SK-N-SH treated with all-trans-retinoic acid at 6 μM for 48 hours (cell line): ENCODE results near the gene RBM18.

ENCODE experiments used
- ATAC-seq: fragments of 200-7000 bp; cut with Tn5 transposase; 3 replicates; pipeline ENCODE4 v1.9.1; 2020; ENCODE audit warnings: mild to moderate bottlenecking, moderate library complexity
- ARNTL ChIP-seq: fragments of 450-650 bp; formaldehyde crosslinking; IDR thresholded peaks from 2 replicates; pipeline ENCODE4 v1.5.0; 2020; ENCODE audit warnings: low read depth, mild to moderate bottlenecking, moderate library complexity, borderline replicate concordance
- BACH2 ChIP-seq: fragments of 250-450 bp; sonication (Bioruptor Pico); IDR thresholded peaks from 2 replicates; pipeline ENCODE4 v1.9.0; 2021; ENCODE audit warnings: mild to moderate bottlenecking, borderline replicate concordance
- CSDC2 ChIP-seq: fragments of 250-450 bp; sonication (Bioruptor Pico); IDR thresholded peaks from 2 replicates; pipeline ENCODE4 v1.5.0; 2020; ENCODE audit warnings: mild to moderate bottlenecking, moderate library complexity
- ESRRG ChIP-seq: fragments of 250-450 bp; sonication (Bioruptor Pico); IDR thresholded peaks from 2 replicates; pipeline ENCODE4 v1.6.1; 2021; ENCODE audit warnings: mild to moderate bottlenecking
- GLIS3 ChIP-seq: fragments of 250-450 bp; sonication (Bioruptor Pico); IDR thresholded peaks from 2 replicates; pipeline ENCODE4 v1.5.0; 2020; ENCODE audit warnings: mild to moderate bottlenecking, moderate library complexity
- ISL1 ChIP-seq: fragments of 250-450 bp; sonication (Bioruptor Pico); IDR thresholded peaks from 2 replicates; pipeline ENCODE4 v2.1.2; 2022; ENCODE audit warnings: mild to moderate bottlenecking, moderate library complexity
- OSR1 ChIP-seq: fragments of 250-450 bp; sonication (Bioruptor Pico); IDR thresholded peaks from 2 replicates; pipeline ENCODE4 v1.8.0; 2022; ENCODE audit warnings: moderate library complexity, mild to moderate bottlenecking, inconsistent platforms
- PPARA ChIP-seq: fragments of 250-450 bp; sonication (Bioruptor Pico); IDR thresholded peaks from 2 replicates; pipeline ENCODE4 v1.5.0; 2020; ENCODE audit warnings: mild to moderate bottlenecking, borderline replicate concordance
- RARB ChIP-seq: fragments of 250-450 bp; sonication (Bioruptor Pico); IDR thresholded peaks from 2 replicates; pipeline ENCODE4 v1.8.0; 2021; ENCODE audit warnings: mild to moderate bottlenecking, moderate library complexity
- SNAI2 ChIP-seq: fragments of 250-450 bp; sonication (Bioruptor Pico); IDR thresholded peaks from 2 replicates; pipeline ENCODE4 v1.5.0; 2020; ENCODE audit warnings: mild to moderate bottlenecking, moderate library complexity
- TCF4 ChIP-seq: fragments of 250-450 bp; sonication (Bioruptor Pico); IDR thresholded peaks from 2 replicates; pipeline ENCODE4 v1.8.0; 2021; ENCODE audit warnings: mild to moderate bottlenecking, moderate library complexity, borderline replicate concordance
- TOX ChIP-seq: fragments of 250-450 bp; sonication (Bioruptor Pico); IDR thresholded peaks from 2 replicates; pipeline ENCODE4 v1.8.0; 2021; ENCODE audit warnings: mild to moderate bottlenecking, moderate library complexity, borderline replicate concordance
- ZC3H10 ChIP-seq: fragments of 250-450 bp; sonication (Bioruptor Pico); IDR thresholded peaks from 2 replicates; pipeline ENCODE4 v1.5.1; 2021; ENCODE audit warnings: mild to moderate bottlenecking, moderate library complexity
- ZFP3 ChIP-seq: fragments of 250-450 bp; sonication (Bioruptor Pico); IDR thresholded peaks from 2 replicates; pipeline ENCODE4 v1.5.0; 2020; ENCODE audit warnings: mild to moderate bottlenecking, moderate library complexity
- ZFP30 ChIP-seq: fragments of 450-650 bp; formaldehyde crosslinking; IDR thresholded peaks from 2 replicates; pipeline ENCODE4 v1.5.0; 2022; ENCODE audit warnings: mild to moderate bottlenecking, moderate library complexity
- ZNF565 ChIP-seq: fragments of 450-650 bp; formaldehyde crosslinking; conservative IDR thresholded peaks from 2 replicates; pipeline ENCODE4 v1.5.0; 2020; ENCODE audit warnings: low read depth, mild to moderate bottlenecking, moderate library complexity
- ZNF70 ChIP-seq: fragments of 450-650 bp; formaldehyde crosslinking; IDR thresholded peaks from 2 replicates; pipeline ENCODE4 v1.5.0; 2020; ENCODE audit warnings: mild to moderate bottlenecking, moderate library complexity
- ZNF8 ChIP-seq: fragments of 450-650 bp; formaldehyde crosslinking; IDR thresholded peaks from 2 replicates; pipeline ENCODE4 v1.5.0; 2020; ENCODE audit warnings: mild to moderate bottlenecking, moderate library complexity
- TF ChIP-seq, protein P1 (sequence below): fragments of 250-450 bp; sonication (Bioruptor Pico); IDR thresholded peaks from 2 replicates; pipeline ENCODE4 v1.8.0; 2021; ENCODE audit warnings: low read depth, mild to moderate bottlenecking, moderate library complexity, borderline replicate concordance
- TF ChIP-seq, protein P2 (sequence below): fragments of 250-450 bp; sonication (Bioruptor Pico); IDR thresholded peaks from 2 replicates; pipeline ENCODE4 v1.5.0; 2020; ENCODE audit warnings: mild to moderate bottlenecking, moderate library complexity
- TF ChIP-seq, protein P3 (sequence below): fragments of 250-450 bp; sonication (Bioruptor Pico); IDR thresholded peaks from 2 replicates; pipeline ENCODE4 v1.5.1; 2020; ENCODE audit warnings: low read depth, mild to moderate bottlenecking, moderate library complexity
- TF ChIP-seq, protein P4 (sequence below): fragments of 250-450 bp; sonication (Bioruptor Pico); IDR thresholded peaks from 2 replicates; pipeline ENCODE4 v1.5.1; 2021; ENCODE audit warnings: mild to moderate bottlenecking, moderate library complexity

The RBM18 gene

DNA sequence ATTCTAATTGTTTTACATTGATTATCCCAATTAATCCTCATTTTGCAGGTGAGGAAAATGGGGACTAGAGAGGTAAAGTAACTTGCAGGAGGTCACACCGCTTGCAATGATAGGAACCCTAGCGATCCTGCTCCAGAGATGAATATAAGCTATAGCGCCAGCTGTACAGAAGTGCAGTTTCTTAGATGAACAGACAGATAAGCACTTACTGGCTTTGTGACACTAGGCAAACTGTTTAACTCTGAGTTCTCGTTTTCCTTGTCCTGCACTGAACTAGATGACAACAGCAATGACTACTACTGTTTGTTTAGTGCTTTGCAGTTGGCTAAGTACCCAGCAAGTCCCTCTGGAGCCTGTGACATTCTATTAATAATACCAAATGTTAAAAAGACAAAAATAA, 47.0 kb downstream of the RBM18 start:
- no peak for ATAC-seq
- TF ChIP-seq ZNF70 (CRISPR knock-in tag) (no peak), GLIS3 (no peak), CSDC2 (no peak), OSR1 (CRISPR knock-in tag) (no peak), ARNTL (CRISPR knock-in tag) (no peak), RARB (no peak), SNAI2 (CRISPR knock-in tag) (no peak), ZFP3 (CRISPR knock-in tag) (no peak), ZNF8 (CRISPR knock-in tag) (no peak), ZFP30 (CRISPR knock-in tag) (no peak), ZC3H10 (CRISPR knock-in tag) (no peak), TOX (no peak), ESRRG (no peak), BACH2 (CRISPR knock-in tag) (no peak), TCF4 (CRISPR knock-in tag) (no peak), PPARA (CRISPR knock-in tag) (no peak), ZNF565 (CRISPR knock-in tag) (no peak)
- TF ChIP-seq, protein P1, sequence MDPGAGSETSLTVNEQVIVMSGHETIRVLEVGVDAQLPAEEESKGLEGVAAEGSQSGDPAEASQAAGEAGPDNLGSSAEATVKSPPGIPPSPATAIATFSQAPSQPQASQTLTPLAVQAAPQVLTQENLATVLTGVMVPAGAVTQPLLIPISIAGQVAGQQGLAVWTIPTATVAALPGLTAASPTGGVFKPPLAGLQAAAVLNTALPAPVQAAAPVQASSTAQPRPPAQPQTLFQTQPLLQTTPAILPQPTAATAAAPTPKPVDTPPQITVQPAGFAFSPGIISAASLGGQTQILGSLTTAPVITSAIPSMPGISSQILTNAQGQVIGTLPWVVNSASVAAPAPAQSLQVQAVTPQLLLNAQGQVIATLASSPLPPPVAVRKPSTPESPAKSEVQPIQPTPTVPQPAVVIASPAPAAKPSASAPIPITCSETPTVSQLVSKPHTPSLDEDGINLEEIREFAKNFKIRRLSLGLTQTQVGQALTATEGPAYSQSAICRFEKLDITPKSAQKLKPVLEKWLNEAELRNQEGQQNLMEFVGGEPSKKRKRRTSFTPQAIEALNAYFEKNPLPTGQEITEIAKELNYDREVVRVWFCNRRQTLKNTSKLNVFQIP (CRISPR knock-in tag), result no peak
- TF ChIP-seq, protein P2, sequence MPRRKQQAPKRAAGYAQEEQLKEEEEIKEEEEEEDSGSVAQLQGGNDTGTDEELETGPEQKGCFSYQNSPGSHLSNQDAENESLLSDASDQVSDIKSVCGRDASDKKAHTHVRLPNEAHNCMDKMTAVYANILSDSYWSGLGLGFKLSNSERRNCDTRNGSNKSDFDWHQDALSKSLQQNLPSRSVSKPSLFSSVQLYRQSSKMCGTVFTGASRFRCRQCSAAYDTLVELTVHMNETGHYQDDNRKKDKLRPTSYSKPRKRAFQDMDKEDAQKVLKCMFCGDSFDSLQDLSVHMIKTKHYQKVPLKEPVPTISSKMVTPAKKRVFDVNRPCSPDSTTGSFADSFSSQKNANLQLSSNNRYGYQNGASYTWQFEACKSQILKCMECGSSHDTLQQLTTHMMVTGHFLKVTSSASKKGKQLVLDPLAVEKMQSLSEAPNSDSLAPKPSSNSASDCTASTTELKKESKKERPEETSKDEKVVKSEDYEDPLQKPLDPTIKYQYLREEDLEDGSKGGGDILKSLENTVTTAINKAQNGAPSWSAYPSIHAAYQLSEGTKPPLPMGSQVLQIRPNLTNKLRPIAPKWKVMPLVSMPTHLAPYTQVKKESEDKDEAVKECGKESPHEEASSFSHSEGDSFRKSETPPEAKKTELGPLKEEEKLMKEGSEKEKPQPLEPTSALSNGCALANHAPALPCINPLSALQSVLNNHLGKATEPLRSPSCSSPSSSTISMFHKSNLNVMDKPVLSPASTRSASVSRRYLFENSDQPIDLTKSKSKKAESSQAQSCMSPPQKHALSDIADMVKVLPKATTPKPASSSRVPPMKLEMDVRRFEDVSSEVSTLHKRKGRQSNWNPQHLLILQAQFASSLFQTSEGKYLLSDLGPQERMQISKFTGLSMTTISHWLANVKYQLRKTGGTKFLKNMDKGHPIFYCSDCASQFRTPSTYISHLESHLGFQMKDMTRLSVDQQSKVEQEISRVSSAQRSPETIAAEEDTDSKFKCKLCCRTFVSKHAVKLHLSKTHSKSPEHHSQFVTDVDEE (CRISPR knock-in tag), result no peak
- TF ChIP-seq, protein P3, sequence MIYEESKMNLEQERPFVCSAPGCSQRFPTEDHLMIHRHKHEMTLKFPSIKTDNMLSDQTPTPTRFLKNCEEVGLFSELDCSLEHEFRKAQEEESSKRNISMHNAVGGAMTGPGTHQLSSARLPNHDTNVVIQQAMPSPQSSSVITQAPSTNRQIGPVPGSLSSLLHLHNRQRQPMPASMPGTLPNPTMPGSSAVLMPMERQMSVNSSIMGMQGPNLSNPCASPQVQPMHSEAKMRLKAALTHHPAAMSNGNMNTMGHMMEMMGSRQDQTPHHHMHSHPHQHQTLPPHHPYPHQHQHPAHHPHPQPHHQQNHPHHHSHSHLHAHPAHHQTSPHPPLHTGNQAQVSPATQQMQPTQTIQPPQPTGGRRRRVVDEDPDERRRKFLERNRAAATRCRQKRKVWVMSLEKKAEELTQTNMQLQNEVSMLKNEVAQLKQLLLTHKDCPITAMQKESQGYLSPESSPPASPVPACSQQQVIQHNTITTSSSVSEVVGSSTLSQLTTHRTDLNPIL (CRISPR knock-in tag), result no peak

DNA sequence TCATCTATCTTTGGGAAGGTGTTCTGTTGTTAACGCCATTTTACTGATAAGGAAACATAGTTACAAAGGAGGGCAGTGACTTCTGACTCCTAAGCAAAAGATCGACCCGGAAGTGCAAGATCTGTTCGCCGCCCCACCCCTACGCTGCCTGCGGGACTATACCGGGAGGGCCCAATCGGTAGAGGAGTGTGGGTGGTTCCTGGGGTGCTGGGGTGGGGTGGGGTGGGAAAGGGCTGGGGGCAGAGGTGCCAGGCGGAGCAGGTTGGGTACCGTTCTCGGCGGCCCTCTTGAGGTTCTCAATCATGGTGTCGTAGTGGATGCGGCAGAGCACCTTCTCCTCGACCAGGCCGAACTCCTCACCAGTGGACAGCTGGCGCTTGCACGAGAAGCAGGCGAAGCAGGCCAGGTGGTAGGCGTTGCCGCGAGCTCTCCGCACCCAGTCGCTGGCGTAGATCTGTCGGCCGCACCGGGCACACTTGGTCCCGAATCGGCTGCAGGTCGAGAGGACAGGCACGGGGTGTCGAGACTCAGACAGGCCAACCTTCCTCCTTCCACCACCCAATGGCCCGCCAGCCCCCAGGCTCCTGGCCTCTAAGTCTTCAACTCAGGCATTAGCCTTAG, 47.7 kb downstream of the RBM18 start:
- no peak for ATAC-seq
- TF ChIP-seq ZFP3 (CRISPR knock-in tag), result no peak
- TF ChIP-seq ESRRG, result no peak
- TF ChIP-seq ISL1 (CRISPR knock-in tag), result no peak
- TF ChIP-seq OSR1 (CRISPR knock-in tag), result no peak
- no peak for TF ChIP-seq SNAI2 (CRISPR knock-in tag)
- TF ChIP-seq CSDC2, result no peak
- TF ChIP-seq BACH2 (CRISPR knock-in tag), result no peak
- TF ChIP-seq, protein P4, sequence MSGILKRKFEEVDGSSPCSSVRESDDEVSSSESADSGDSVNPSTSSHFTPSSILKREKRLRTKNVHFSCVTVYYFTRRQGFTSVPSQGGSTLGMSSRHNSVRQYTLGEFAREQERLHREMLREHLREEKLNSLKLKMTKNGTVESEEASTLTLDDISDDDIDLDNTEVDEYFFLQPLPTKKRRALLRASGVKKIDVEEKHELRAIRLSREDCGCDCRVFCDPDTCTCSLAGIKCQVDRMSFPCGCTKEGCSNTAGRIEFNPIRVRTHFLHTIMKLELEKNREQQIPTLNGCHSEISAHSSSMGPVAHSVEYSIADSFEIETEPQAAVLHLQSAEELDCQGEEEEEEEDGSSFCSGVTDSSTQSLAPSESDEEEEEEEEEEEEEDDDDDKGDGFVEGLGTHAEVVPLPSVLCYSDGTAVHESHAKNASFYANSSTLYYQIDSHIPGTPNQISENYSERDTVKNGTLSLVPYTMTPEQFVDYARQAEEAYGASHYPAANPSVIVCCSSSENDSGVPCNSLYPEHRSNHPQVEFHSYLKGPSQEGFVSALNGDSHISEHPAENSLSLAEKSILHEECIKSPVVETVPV (CRISPR knock-in tag), result no peak
- no peak for TF ChIP-seq TCF4 (CRISPR knock-in tag)
- TF ChIP-seq, protein P1 (CRISPR knock-in tag), result no peak
- no peak for TF ChIP-seq PPARA (CRISPR knock-in tag)
- TF ChIP-seq, protein P2 (CRISPR knock-in tag), result no peak
